Keratinocyte (primary cell): ENCODE data around the gene PCDH15.

Experiments
- EZH2 ChIP-seq: IDR thresholded peaks from one replicate; pipeline ENCODE4 v1.6.1; 2012; ENCODE audit warnings: inconsistent platforms, mild to moderate bottlenecking, low read length, moderate library complexity
- TF ChIP-seq, protein P1 (sequence below), 3 experiments: IDR thresholded peaks in 1 of 3; conservative IDR thresholded peaks in 1 of 3; optimal IDR thresholded peaks in 1 of 3; 2 replicates in 2 of 3; 3 replicates in 1 of 3; pipeline versions ENCODE3 to v1.5.1; 2011; ENCODE audit warnings: low read length in 3 of 3, mild to moderate bottlenecking in 3 of 3, moderate library complexity in 2 of 3, control low read depth in 1 of 3, inconsistent platforms in 1 of 3; ENCODE audit not compliant: insufficient read depth in 2 of 3; ENCODE audit errors: extremely low read depth in 1 of 3

GRCh38 chr10:54266395-54266794 is 534.6 kb downstream of the PCDH15 start:
- no peak for TF ChIP-seq EZH2
- TF ChIP-seq, protein P1, sequence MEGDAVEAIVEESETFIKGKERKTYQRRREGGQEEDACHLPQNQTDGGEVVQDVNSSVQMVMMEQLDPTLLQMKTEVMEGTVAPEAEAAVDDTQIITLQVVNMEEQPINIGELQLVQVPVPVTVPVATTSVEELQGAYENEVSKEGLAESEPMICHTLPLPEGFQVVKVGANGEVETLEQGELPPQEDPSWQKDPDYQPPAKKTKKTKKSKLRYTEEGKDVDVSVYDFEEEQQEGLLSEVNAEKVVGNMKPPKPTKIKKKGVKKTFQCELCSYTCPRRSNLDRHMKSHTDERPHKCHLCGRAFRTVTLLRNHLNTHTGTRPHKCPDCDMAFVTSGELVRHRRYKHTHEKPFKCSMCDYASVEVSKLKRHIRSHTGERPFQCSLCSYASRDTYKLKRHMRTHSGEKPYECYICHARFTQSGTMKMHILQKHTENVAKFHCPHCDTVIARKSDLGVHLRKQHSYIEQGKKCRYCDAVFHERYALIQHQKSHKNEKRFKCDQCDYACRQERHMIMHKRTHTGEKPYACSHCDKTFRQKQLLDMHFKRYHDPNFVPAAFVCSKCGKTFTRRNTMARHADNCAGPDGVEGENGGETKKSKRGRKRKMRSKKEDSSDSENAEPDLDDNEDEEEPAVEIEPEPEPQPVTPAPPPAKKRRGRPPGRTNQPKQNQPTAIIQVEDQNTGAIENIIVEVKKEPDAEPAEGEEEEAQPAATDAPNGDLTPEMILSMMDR (optimal IDR thresholded peaks at IDR 0.05 in 1 of 3, IDR thresholded peaks at IDR 0.05 in 1 of 3, conservative IDR thresholded peaks at IDR 0.05 in 1 of 3; ENCODE audit: extremely low read depth in 1 of 3, insufficient read depth in 2 of 3, low read length in 3 of 3) = no peak
